DMS53 (cell line): ENCODE data around the gene AOX1.
A peak's percentile ranks its signal among the peaks of the same experiment; 100 is the strongest.
"Not testable (repeated sequence)": the region's sequence is repeated elsewhere in the genome, so short reads cannot be mapped to it uniquely, and the experiment has no call there.

Source experiments
- DNase-seq: peaks from one replicate; lab custom pipeline; 2025; lab: John Stamatoyannopoulos, UW

AOX1 gene

GRCh38 chr2:200667413-200667812, 81.6 kb downstream of the AOX1 start:
- no peak for DNase-seq

GRCh38 chr2:200668478-200668877, 82.7 kb downstream of the AOX1 start:
- no peak for DNase-seq

- DNase-seq = no peak
Measured at GRCh38 chr2:200669308-200669707, 83.5 kb downstream of the AOX1 start.

GRCh38 chr2:200670313-200670712, 84.5 kb downstream of the AOX1 start:
- no peak for DNase-seq

- no peak for DNase-seq
Measured at GRCh38 chr2:200670751-200671150, 84.9 kb downstream of the AOX1 start.

GRCh38 chr2:200673191-200673590, 87.4 kb downstream of the AOX1 start:
- DNase-seq = peak; percentile 26

GRCh38 chr2:200674837-200675236, 89.0 kb downstream of the AOX1 start:
- no peak for DNase-seq

GRCh38 chr2:200677171-200677570, 91.4 kb downstream of the AOX1 start:
- DNase-seq = no peak

GRCh38 chr2:200677721-200678532, 92.1 kb downstream of the AOX1 start:
- no peak for DNase-seq

- DNase-seq = no peak
Measured at GRCh38 chr2:200679127-200679526, 93.3 kb downstream of the AOX1 start.

GRCh38 chr2:200679535-200679934, 93.7 kb downstream of the AOX1 start:
- DNase-seq = no peak

GRCh38 chr2:200681697-200682096, 95.9 kb downstream of the AOX1 start:
- DNase-seq = no peak

GRCh38 chr2:200682407-200682806, 96.6 kb downstream of the AOX1 start:
- not testable (repeated sequence) for DNase-seq

GRCh38 chr2:200687922-200688920, 102.4 kb downstream of the AOX1 start:
- DNase-seq = no peak

GRCh38 chr2:200689115-200689514, 103.3 kb downstream of the AOX1 start:
- DNase-seq = no peak

- DNase-seq = no peak
Measured at GRCh38 chr2:200693836-200694470, 108.1 kb downstream of the AOX1 start.

GRCh38 chr2:200695191-200695590, 109.4 kb downstream of the AOX1 start:
- no peak for DNase-seq

GRCh38 chr2:200695601-200696000, 109.8 kb downstream of the AOX1 start:
- no peak for DNase-seq

- DNase-seq = no peak
Measured at GRCh38 chr2:200698217-200698616, 112.4 kb downstream of the AOX1 start.

GRCh38 chr2:200699310-200699709, 113.5 kb downstream of the AOX1 start:
- no peak for DNase-seq

GRCh38 chr2:200700856-200701255, 115.0 kb downstream of the AOX1 start:
- no peak for DNase-seq

- DNase-seq = no peak
Measured at GRCh38 chr2:200702044-200702443, 116.2 kb downstream of the AOX1 start.
